HG03354 (cell line): ENCODE measurements around the gene KLF11.
"Not testable (repeated sequence)": the region's sequence is repeated elsewhere in the genome, so short reads cannot be mapped to it uniquely, and the experiment has no call there.

ENCODE experiments used
- ATAC-seq: cut with Tn5 transposase; IDR thresholded peaks from one replicate; pipeline ENCODE4 v1.9.1; 2021; ENCODE audit warnings: mild to moderate bottlenecking; ENCODE audit not compliant: unreplicated experiment, poor library complexity, severe bottlenecking

KLF11 gene

DNA sequence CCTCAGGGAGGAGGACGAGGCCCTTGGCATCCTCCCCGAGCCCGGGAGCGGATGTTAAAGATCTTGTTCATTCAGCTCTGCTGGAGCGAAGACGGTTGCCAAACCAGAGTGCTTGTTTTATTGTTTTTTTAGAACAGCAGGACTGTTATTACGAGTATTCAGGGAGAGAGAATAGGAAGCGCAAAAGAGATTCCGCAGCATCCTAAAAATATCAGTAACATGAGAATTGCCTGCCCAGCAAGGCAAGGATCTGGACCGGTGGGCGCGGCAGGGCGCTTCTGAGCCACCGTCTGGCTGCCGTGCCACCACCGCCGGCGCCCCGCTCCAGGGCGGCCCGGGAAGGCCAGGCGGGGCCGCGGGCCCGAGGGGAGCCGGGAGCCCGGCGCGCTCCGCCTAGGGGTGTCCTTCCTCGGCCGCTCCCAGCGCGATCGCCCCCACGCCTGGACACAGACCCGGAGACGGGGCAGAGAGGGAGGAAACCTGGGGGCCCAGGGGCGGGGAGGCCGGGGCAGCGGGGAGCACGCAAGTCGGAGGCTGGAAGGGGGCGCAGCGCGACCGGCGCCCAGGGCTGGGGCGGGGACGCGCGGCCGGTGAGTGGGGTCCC lies 36.0 kb downstream of the KLF11 start:
- ATAC-seq: peak; percentile 21

DNA sequence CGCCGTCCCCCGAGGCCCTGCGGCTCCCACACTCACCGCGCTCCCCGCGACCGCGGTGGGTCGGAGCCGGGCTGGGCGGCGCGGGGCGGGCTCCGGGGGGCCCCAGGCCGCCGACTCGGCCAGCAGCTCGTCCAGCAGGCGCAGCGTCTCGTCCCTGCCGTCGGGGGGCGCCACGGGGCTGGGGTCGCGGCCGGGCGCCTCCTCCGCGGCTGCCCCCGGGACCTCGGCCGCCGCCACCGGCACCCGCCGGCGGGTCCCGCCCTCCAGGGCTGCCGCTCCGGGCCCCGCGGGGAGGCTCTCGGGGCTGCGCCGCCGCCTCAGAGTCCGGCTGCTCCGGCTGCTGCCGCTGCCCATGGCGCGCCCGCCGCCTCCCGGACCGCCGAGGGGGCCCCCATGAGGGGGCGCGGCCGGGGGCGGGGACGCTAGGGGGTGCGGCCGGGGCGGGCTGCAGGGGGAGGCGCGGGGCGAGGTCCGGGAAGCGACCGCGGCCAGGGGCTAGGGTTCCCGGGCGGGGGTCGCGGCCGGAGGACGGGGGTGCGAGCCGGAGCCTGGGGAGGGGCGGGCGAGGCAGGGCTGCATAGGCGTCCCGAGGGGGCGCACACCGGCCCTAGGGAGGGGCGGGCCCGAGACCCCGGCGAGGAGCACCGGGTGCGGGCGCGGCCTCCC lies 36.7 kb downstream of the KLF11 start, which contains the start of gene CYS1:
Gene CYS1 (minus strand): TSS at position 542 of the 666 bp plus-strand sequence. CDS start 188 bp downstream, at position 354.
- peak; percentile 35 for ATAC-seq

DNA sequence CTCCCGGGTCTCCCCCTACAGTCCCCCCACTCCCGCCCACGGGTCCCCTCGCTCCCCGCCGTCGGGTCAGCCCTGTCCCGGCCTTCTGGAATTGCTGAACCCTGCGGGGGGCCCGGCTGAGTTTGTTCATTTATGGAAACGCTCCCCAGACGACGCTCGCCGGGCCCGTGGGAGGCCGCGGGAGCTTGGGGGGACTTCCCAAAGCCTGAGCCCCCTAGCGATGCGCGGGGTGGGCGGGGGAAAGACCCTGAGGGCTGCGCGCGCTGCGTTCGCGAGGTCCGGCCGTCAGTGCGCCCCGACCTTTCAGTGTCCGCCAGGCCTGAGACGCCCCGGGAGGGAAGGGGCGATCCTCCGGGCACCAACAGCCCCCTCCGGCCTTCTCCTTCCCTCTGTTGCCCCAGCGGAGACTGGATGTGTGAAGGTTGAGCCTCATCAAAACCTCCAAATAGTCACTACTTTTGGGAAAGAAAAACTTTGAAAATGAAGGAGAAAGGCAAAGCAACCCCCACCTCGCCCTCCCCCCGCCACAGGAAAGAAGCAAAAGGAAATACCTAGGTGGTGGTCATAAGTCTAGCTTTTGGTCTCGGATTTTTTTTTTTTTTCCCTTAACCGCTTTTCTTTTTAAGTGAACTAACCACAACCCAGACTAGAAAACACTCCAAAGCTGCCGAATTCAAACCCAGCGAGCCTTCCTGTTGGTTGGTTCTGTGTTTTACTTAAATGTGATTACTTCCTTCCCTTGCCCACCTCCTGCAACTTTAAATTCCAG lies 37.4 kb downstream of the KLF11 start:
- ATAC-seq: peak; percentile 32

GRCh38 chr2:10083046-10083445 lies 39.7 kb downstream of the KLF11 start:
- no peak for ATAC-seq

GRCh38 chr2:10083692-10084211 lies 40.4 kb downstream of the KLF11 start:
- ATAC-seq: peak; percentile 51

GRCh38 chr2:10084223-10084865 lies 41.0 kb downstream of the KLF11 start:
- ATAC-seq: peak; percentile 7

- ATAC-seq: no peak
These were observed 41.8 kb downstream of the KLF11 start for GRCh38 chr2:10085043-10085667.

DNA sequence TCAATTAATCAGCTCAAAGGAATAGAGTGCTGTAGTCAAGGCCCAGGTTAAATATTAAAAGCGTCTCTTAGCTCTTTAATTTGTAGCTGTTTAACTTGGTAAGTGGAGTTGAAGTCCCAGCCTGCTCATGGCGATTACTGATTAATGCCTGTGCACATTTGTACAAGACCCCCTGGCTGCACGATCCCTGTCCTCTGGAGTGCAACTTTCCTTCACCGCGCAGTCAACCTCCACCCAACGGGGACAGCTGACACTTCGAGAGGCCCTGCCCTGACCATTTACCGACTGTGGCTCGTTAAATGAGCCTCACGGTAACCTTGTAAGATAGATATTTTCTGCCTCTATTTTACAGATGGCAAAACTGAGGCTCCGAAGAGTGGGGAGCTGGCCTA lies 42.3 kb downstream of the KLF11 start:
- no peak for ATAC-seq

- no peak for ATAC-seq
These were observed 43.6 kb downstream of the KLF11 start for GRCh38 chr2:10086950-10087349.

GRCh38 chr2:10087360-10087759 lies 44.0 kb downstream of the KLF11 start:
- no peak for ATAC-seq

DNA sequence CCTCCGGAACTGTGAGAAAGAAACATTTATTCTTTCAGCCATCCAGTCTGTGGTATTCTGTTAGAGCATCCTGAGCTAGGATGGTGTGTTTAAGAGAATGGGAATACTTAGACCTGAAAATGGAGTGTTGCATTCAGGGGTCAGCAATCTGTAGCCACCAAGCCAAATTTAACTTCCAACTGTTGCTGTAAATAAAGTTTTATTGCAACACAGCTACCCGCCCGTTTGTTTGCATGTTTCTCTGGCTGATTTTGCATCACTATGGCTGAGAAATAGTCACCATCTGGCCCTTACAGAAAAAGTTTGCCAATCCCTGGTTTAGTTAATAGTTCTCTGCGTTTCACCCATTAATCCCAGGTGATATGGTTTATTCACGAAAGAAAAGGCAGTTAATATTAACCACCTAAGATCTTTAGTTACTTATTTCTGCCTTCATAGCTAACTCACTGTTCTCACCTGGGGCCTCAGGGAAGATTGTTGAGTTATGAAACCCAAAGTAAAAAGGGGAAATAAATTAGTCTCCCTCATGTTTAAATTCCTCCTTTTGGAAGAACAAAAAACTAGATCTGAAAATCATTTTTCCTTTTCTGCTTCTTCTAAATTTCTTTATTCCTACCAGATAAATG lies 46.3 kb downstream of the KLF11 start:
- ATAC-seq: peak; percentile 62

GRCh38 chr2:10091182-10091888 lies 48.0 kb downstream of the KLF11 start:
- peak; percentile 42 for ATAC-seq

DNA sequence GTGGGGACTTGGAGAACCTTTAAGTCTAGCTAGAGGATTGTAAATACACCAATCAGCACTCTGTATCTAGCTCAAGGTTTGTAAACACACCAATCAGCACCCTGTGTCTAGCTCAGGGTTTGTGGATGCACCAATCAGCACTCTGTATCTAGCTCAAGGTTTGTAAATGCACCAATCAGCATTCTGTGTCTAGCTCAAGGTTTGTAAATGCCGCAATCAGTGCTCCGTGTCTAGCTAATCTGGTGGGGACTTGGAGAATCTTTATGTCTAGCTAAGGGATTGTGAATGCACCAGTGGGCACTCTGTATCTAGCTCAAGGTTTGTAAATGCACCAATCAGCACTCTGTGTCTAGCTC lies 48.5 kb downstream of the KLF11 start:
- not testable (repeated sequence) for ATAC-seq

GRCh38 chr2:10094271-10094814 lies 51.0 kb downstream of the KLF11 start:
- ATAC-seq: no peak

GRCh38 chr2:10095175-10095574 lies 51.8 kb downstream of the KLF11 start:
- no peak for ATAC-seq

DNA sequence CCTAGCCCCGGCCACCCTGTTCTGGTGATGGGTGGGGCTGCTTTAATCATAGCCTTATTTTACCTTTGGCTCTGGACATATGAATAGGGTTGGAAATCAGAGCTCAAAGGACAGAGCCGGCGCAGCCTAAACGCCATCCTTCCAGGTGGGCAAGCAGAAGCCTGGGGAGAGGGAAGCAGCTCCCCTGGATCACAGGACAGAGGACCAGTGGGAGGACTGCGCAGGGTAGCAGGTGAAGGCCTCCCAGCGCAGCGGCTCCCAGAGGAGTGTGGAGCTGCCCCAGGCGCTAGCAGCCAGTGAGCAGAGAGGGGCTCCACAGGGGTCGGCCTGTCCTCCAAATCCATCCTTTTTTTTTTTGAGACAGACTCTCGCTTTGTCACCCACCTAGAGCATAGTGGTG lies 53.3 kb downstream of the KLF11 start:
- ATAC-seq: no peak

- ATAC-seq: peak; percentile 81
These were observed 54.2 kb downstream of the KLF11 start for GRCh38 chr2:10097352-10098148.

GRCh38 chr2:10101491-10101890 lies 58.1 kb downstream of the KLF11 start:
- no peak for ATAC-seq
